ENCODE data around the gene TANGO2. TPM values are rescaled to one million over a fixed set of nuclear protein-coding genes. Genes with fewer than 3 reads are reported as not detected.

The TANGO2 gene
- total RNA-seq, 2 donors from 2014 or later = 34.3 to 40.1 TPM

DNA sequence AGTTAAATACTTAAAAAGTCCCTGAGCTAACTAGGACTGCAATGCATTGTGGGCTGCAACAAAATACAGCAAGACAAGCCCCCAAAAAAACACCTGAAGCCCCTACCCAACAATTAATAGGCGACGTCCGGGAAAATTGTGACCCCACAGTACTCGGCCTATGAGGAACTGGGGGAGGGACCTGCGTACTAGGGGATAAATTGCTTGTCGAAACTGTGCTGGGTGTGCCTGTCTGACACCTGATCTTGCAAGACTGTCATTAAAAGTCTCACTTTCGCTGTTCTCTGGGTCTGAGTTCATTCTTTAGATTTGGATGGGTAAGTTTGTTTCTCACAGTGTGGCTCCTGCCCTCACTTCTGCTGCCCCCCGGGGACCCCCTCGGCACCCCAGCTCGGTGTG lies 15.2 kb downstream of the TANGO2 start:
- Histone ChIP-seq H3K27me3 (replicated peaks; ENCODE audit: insufficient read depth) (no peaks in the 10 kb centered on the region), H3K27ac (no peak overlapping the region), H3K4me3 (no peak overlapping the region), H3K9me3 (no peaks in the 10 kb centered on the region), H3K4me1 (replicated peaks) (no peaks in the 10 kb centered on the region), H3K36me3 (peaks cover 0 to 5% of the 10 kb centered on the region in 2 donors)
- TF ChIP-seq POLR2AphosphoS5 (IDR thresholded peaks at IDR 0.05) (no peak), POLR2A (IDR thresholded peaks at IDR 0.05) (no peak)
- TF ChIP-seq, protein P1, sequence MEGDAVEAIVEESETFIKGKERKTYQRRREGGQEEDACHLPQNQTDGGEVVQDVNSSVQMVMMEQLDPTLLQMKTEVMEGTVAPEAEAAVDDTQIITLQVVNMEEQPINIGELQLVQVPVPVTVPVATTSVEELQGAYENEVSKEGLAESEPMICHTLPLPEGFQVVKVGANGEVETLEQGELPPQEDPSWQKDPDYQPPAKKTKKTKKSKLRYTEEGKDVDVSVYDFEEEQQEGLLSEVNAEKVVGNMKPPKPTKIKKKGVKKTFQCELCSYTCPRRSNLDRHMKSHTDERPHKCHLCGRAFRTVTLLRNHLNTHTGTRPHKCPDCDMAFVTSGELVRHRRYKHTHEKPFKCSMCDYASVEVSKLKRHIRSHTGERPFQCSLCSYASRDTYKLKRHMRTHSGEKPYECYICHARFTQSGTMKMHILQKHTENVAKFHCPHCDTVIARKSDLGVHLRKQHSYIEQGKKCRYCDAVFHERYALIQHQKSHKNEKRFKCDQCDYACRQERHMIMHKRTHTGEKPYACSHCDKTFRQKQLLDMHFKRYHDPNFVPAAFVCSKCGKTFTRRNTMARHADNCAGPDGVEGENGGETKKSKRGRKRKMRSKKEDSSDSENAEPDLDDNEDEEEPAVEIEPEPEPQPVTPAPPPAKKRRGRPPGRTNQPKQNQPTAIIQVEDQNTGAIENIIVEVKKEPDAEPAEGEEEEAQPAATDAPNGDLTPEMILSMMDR (IDR thresholded peaks at IDR 0.05) = no peak
- DNase-seq (ENCODE audit: low spot score) = no peak
- 91% methylated on average over 10 of the region's 10 CpGs for WGBS
- intact Hi-C loops (cut with DNase I) = no loop called here

DNA sequence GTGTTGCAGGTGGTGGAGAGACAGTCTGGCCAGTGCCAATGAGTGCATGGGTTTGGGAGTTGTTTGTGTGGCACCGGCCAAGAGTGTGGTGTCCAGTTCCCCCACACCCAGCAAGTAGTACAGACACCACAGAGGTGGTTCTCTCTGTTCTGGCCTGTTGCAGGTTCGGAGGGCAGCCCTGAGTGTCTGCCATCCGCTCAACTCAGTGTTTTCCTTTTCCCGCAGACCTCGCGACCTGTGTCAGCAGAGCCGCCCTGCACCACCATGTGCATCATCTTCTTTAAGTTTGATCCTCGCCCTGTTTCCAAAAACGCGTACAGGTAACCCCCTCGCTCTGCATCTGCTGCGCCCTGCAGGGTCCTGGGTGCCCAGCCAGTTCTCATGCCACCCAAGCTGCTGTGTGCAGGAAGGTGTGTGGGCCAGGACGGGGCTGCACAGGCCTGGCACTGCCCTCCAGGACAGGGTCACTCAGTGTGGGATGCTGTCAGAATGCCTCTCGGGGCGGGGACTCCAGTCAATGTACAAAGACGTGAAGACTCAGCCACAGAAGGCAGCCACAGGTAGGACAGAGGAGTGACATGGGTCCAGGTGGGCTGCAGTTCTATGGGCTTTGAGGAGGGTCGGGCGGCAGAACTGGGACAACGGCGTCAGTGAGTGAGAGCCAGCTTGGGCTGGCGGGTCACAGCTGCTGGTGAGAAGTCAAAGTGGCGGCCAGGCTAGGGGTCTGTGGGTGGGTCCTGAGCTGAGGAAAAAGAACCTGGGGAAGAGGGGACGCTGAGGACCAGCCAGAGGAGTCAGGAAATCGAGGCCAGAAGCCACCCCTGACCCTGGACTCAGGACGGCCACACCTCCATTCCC lies 15.9 kb downstream of the TANGO2 start:
- TF ChIP-seq, protein P1 (IDR thresholded peaks at IDR 0.05) = no peak
- no peak for TF ChIP-seq POLR2AphosphoS5 (IDR thresholded peaks at IDR 0.05)
- no peak for TF ChIP-seq POLR2A (IDR thresholded peaks at IDR 0.05)
- Histone ChIP-seq H3K27ac (no peak overlapping the region), H3K4me3 (no peak overlapping the region), H3K4me1 (replicated peaks) (no peaks in the 10 kb centered on the region), H3K9me3 (no peaks in the 10 kb centered on the region), H3K36me3 (peaks cover 0 to 5% of the 10 kb centered on the region in 2 donors), H3K27me3 (replicated peaks; ENCODE audit: insufficient read depth) (no peaks in the 10 kb centered on the region)
- intact Hi-C loops (cut with DNase I) = no loop called here
- no peak for DNase-seq (ENCODE audit: low spot score)
- WGBS = 95% methylated on average over 25 of the region's 25 CpGs

DNA sequence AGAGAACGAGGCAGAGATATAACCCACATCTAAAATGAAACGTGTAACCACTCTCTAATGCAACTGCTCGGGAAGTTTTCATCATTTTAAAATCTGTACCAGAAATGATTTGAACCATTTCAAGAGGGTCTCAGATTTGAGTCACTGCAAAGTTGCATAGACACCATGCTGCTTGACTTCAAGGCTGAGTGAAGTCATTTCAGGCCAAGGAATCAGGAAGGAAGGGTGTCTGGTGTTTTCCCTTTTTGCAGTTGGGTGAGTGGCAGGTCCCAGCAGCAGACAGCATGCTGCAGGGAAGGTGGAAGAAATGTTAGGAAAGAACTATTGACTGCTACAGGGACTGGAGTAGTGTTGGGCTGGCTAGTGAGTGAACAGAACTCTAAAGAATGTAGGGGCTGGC lies 16.5 kb downstream of the TANGO2 start:
- 94% methylated on average over 3 of the region's 3 CpGs for WGBS
- intact Hi-C loops (cut with DNase I) = no loop called here
- no peak for TF ChIP-seq POLR2AphosphoS5 (IDR thresholded peaks at IDR 0.05)
- no peak for TF ChIP-seq POLR2A (IDR thresholded peaks at IDR 0.05)
- TF ChIP-seq, protein P1 (IDR thresholded peaks at IDR 0.05) = no peak
- H3K4me3 ChIP-seq = no peak overlapping the region
- peaks cover 0 to 5% of the 10 kb centered on the region in 2 donors for H3K36me3 ChIP-seq
- no peaks in the 10 kb centered on the region for H3K4me1 ChIP-seq (replicated peaks)
- H3K27ac ChIP-seq = no peak overlapping the region
- H3K9me3 ChIP-seq = no peaks in the 10 kb centered on the region
- no peaks in the 10 kb centered on the region for H3K27me3 ChIP-seq (replicated peaks; ENCODE audit: insufficient read depth)
- no peak for DNase-seq (ENCODE audit: low spot score)

DNA sequence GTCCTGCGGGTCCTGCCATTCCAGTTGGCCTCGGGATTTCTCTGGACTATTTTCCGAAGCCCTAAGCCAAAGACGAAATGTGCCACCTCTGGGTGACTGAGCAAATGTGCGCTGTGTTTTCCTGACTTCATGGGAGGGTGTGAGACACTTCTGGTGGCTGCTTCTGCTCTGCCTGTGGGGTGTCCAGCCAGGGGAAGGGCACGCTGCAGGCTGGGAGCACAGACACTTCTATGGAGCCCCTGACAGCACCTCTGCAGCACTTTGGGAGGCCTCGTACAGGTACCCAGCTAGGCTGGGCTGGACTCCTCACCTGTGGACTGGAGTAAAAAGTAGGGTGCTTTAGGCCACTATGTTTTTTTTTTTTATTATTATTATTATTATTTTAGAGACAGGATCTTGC lies 17.7 kb downstream of the TANGO2 start:
- Histone ChIP-seq H3K9me3 (no peaks in the 10 kb centered on the region), H3K36me3 (peaks cover 0 to 5% of the 10 kb centered on the region in 2 donors), H3K4me1 (replicated peaks) (no peaks in the 10 kb centered on the region), H3K27ac (peak overlapping the region in 1 of 2 donors; percentile 29), H3K27me3 (replicated peaks; ENCODE audit: insufficient read depth) (no peaks in the 10 kb centered on the region), H3K4me3 (no peak overlapping the region)
- DNase-seq (ENCODE audit: low spot score) = no peak
- TF ChIP-seq POLR2AphosphoS5 (IDR thresholded peaks at IDR 0.05) = peak; percentile 44
- TF ChIP-seq, protein P1 (IDR thresholded peaks at IDR 0.05) = no peak
- 73% methylated on average over 7 of the region's 7 CpGs for WGBS
- intact Hi-C loops (cut with DNase I) = no loop called here
